NCI-H2081 (cell line): ENCODE measurements around the gene HTR2B.
"Not testable (repeated sequence)": the region's sequence is repeated elsewhere in the genome, so short reads cannot be mapped to it uniquely, and the experiment has no call there.

Experiments used
- DNase-seq, 2 experiments: peaks; one replicate each; lab custom pipeline; 2025; lab: John Stamatoyannopoulos, UW

The HTR2B gene

GRCh38 chr2:231133365-231134099 is 8.7 kb upstream of the HTR2B start:
- no peak for DNase-seq

- DNase-seq, result no peak
These were observed 7.3 kb upstream of the HTR2B start for GRCh38 chr2:231132129-231132528.

- no peak for DNase-seq
These were observed 5.7 kb upstream of the HTR2B start for GRCh38 chr2:231130336-231131056.

- no peak for DNase-seq
These were observed 4.4 kb upstream of the HTR2B start for GRCh38 chr2:231129216-231129615.

- no peak for DNase-seq
These were observed 3.7 kb upstream of the HTR2B start for GRCh38 chr2:231128541-231128940.

GRCh38 chr2:231127936-231128335 is 3.1 kb upstream of the HTR2B start:
- DNase-seq, result no peak

GRCh38 chr2:231127480-231127879 is 2.6 kb upstream of the HTR2B start:
- no peak for DNase-seq

- no peak for DNase-seq
These were observed 1.3 kb upstream of the HTR2B start for GRCh38 chr2:231126123-231126522.

GRCh38 chr2:231123362-231123898 is 1.4 kb downstream of the HTR2B start:
- DNase-seq, result no peak

- no peak for DNase-seq
These were observed 6.3 kb downstream of the HTR2B start for GRCh38 chr2:231118614-231118942.

- no peak for DNase-seq
These were observed 6.8 kb downstream of the HTR2B start for GRCh38 chr2:231117922-231118613.

- no peak for DNase-seq
These were observed 7.7 kb downstream of the HTR2B start for GRCh38 chr2:231117148-231117547.

GRCh38 chr2:231115651-231116050 is 9.2 kb downstream of the HTR2B start:
- no peak for DNase-seq

- no peak for DNase-seq
These were observed 11.4 kb downstream of the HTR2B start for GRCh38 chr2:231113489-231113888.

GRCh38 chr2:231111987-231112386 is 12.9 kb downstream of the HTR2B start:
- DNase-seq, result no peak

- no peak for DNase-seq
These were observed 14.3 kb downstream of the HTR2B start for GRCh38 chr2:231110551-231110950.

GRCh38 chr2:231104115-231104713 is 20.6 kb downstream of the HTR2B start:
- DNase-seq, result peak; percentile 30 to 66

GRCh38 chr2:231102772-231103171 is 22.1 kb downstream of the HTR2B start:
- DNase-seq, result no peak

GRCh38 chr2:231100990-231101389 is 23.9 kb downstream of the HTR2B start:
- DNase-seq, result no peak

- not testable (repeated sequence) for DNase-seq
These were observed 24.5 kb downstream of the HTR2B start for GRCh38 chr2:231100321-231100720.

GRCh38 chr2:231099918-231100317 is 24.9 kb downstream of the HTR2B start:
- no peak for DNase-seq

- DNase-seq, result no peak
These were observed 30.0 kb downstream of the HTR2B start for GRCh38 chr2:231094736-231095346.
